Hepatocyte (in vitro differentiated cells): Measurements from ENCODE around the gene AIFM1.

Experiments
- EZH2phosphoT487 ChIP-seq: fragments of 200-600 bp; sonication (generic); IDR thresholded peaks from one replicate; pipeline ENCODE4 v1.6.1; 2018; ENCODE audit warnings: antibody characterized with exemption, mild to moderate bottlenecking, low read depth, moderate library complexity; ENCODE audit not compliant: unreplicated experiment, severe bottlenecking
- TF ChIP-seq, protein P1 (sequence below): fragments of 200-600 bp; sonication (generic); IDR thresholded peaks from 2 replicates; pipeline ENCODE4 v1.5.1; 2016; ENCODE audit warnings: antibody characterized with exemption, mild to moderate bottlenecking; ENCODE audit not compliant: poor library complexity

DNA sequence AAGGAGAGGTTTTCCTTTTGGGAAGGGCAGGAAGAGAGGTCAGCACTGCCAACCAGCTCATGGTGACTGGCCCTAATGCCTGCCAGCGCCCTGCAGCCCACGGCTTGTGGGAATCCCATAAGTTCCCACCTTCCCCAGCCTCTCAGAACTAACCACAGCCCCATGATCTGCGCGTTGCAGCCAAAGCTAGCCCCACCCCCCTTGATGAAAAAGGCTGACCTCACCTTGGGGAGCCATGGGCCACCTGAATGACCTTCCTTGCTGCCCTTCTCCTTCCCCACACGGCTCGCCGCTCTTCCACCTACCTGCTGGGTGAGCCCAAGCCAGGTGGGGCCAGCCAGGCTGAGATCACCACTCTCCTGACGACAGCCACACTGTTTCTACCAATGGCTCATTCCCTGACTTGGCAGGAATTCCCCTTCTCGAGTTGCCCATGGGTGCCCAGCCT, 51.5 kb downstream of the AIFM1 start:
- TF ChIP-seq EZH2phosphoT487, result no peak
- TF ChIP-seq, protein P1, sequence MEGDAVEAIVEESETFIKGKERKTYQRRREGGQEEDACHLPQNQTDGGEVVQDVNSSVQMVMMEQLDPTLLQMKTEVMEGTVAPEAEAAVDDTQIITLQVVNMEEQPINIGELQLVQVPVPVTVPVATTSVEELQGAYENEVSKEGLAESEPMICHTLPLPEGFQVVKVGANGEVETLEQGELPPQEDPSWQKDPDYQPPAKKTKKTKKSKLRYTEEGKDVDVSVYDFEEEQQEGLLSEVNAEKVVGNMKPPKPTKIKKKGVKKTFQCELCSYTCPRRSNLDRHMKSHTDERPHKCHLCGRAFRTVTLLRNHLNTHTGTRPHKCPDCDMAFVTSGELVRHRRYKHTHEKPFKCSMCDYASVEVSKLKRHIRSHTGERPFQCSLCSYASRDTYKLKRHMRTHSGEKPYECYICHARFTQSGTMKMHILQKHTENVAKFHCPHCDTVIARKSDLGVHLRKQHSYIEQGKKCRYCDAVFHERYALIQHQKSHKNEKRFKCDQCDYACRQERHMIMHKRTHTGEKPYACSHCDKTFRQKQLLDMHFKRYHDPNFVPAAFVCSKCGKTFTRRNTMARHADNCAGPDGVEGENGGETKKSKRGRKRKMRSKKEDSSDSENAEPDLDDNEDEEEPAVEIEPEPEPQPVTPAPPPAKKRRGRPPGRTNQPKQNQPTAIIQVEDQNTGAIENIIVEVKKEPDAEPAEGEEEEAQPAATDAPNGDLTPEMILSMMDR, result no peak
